IPS-18a (cell line): Measurements from ENCODE around the gene POLR3A.

Experiments
- H3K27ac ChIP-seq: one replicate; pipeline ENCODE4 v1.5.1; 2013; ENCODE audit warnings: low read length
- H3K27me3 ChIP-seq: one replicate; pipeline ENCODE4 v1.6.1; 2013; ENCODE audit warnings: mild to moderate bottlenecking, low read length; ENCODE audit not compliant: control insufficient read depth, insufficient read depth
- H3K36me3 ChIP-seq: one replicate; pipeline ENCODE4 v1.6.1; 2013; ENCODE audit warnings: low read depth, low read length; ENCODE audit not compliant: control insufficient read depth
- H3K4me1 ChIP-seq: one replicate; pipeline ENCODE4 v1.6.1; 2013; ENCODE audit warnings: low read depth, low read length; ENCODE audit not compliant: control insufficient read depth
- H3K4me3 ChIP-seq: one replicate; pipeline ENCODE4 v1.5.1; 2013; ENCODE audit warnings: low read length
- H3K9ac ChIP-seq: one replicate; pipeline ENCODE4 v1.6.1; 2013; ENCODE audit warnings: mild to moderate bottlenecking, low read length, moderate library complexity
- H3K9me3 ChIP-seq: one replicate; pipeline ENCODE4 v1.6.1; 2013; ENCODE audit warnings: low read depth, low read length; ENCODE audit not compliant: control insufficient read depth

The POLR3A gene

GRCh38 chr10:77959887-77960455, 69.3 kb downstream of the POLR3A start:
- no peaks in the 10 kb centered on the region for H3K4me1 ChIP-seq
- H3K9me3 ChIP-seq = peaks cover 4% of the 10 kb centered on the region
- H3K27ac ChIP-seq = no peak overlapping the region
- no peaks in the 10 kb centered on the region for H3K27me3 ChIP-seq
- no peak overlapping the region for H3K4me3 ChIP-seq
- H3K36me3 ChIP-seq = no peaks in the 10 kb centered on the region
- H3K9ac ChIP-seq = no peak overlapping the region

- Histone ChIP-seq H3K27me3 (no peaks in the 10 kb centered on the region), H3K9ac (no peak overlapping the region)
Measured at GRCh38 chr10:77959384-77959783, 69.9 kb downstream of the POLR3A start.

GRCh38 chr10:77955136-77955535, 74.2 kb downstream of the POLR3A start:
- no peak overlapping the region for H3K4me3 ChIP-seq
- no peaks in the 10 kb centered on the region for H3K27me3 ChIP-seq
- peaks cover 7% of the 10 kb centered on the region for H3K9me3 ChIP-seq
- H3K36me3 ChIP-seq = no peaks in the 10 kb centered on the region
- H3K27ac ChIP-seq = no peak overlapping the region
- no peak overlapping the region for H3K9ac ChIP-seq
- H3K4me1 ChIP-seq = no peaks in the 10 kb centered on the region

More at GRCh38 chr10:77959384-77959783, 69.9 kb downstream of the POLR3A start:
- no peak overlapping the region for H3K4me3 ChIP-seq
- H3K36me3 ChIP-seq = no peaks in the 10 kb centered on the region
- no peaks in the 10 kb centered on the region for H3K4me1 ChIP-seq
- no peak overlapping the region for H3K27ac ChIP-seq
- H3K9me3 ChIP-seq = peaks cover 4% of the 10 kb centered on the region

GRCh38 chr10:77949167-77949566, 80.1 kb downstream of the POLR3A start:
- H3K36me3 ChIP-seq = no peaks in the 10 kb centered on the region
- H3K4me3 ChIP-seq = peak overlapping the region; percentile 18
- H3K4me1 ChIP-seq = peaks cover 12% of the 10 kb centered on the region
- peak overlapping the region; percentile 60 for H3K27ac ChIP-seq
- H3K9me3 ChIP-seq = peaks cover 7% of the 10 kb centered on the region
- H3K9ac ChIP-seq = peak overlapping the region; percentile 36
- no peaks in the 10 kb centered on the region for H3K27me3 ChIP-seq

- no peak overlapping the region for H3K27ac ChIP-seq
- H3K4me3 ChIP-seq = no peak overlapping the region
- no peaks in the 10 kb centered on the region for H3K36me3 ChIP-seq
- H3K9ac ChIP-seq = no peak overlapping the region
- no peaks in the 10 kb centered on the region for H3K27me3 ChIP-seq
- peaks cover 17% of the 10 kb centered on the region for H3K4me1 ChIP-seq
- peaks cover 5% of the 10 kb centered on the region for H3K9me3 ChIP-seq
Measured at GRCh38 chr10:77946084-77946483, 83.2 kb downstream of the POLR3A start.

GRCh38 chr10:77944519-77944918, 84.8 kb downstream of the POLR3A start:
- no peak overlapping the region for H3K4me3 ChIP-seq
- peaks cover 19% of the 10 kb centered on the region for H3K4me1 ChIP-seq
- H3K36me3 ChIP-seq = no peaks in the 10 kb centered on the region
- no peak overlapping the region for H3K9ac ChIP-seq
- no peak overlapping the region for H3K27ac ChIP-seq
- no peaks in the 10 kb centered on the region for H3K27me3 ChIP-seq
- no peaks in the 10 kb centered on the region for H3K9me3 ChIP-seq

GRCh38 chr10:77943121-77943901, 86.0 kb downstream of the POLR3A start:
- Histone ChIP-seq H3K27me3 (no peaks in the 10 kb centered on the region), H3K9ac (no peak overlapping the region), H3K4me3 (no peak overlapping the region), H3K4me1 (peaks cover 13% of the 10 kb centered on the region), H3K36me3 (no peaks in the 10 kb centered on the region), H3K9me3 (no peaks in the 10 kb centered on the region), H3K27ac (no peak overlapping the region)

- Histone ChIP-seq H3K27me3 (no peaks in the 10 kb centered on the region), H3K36me3 (no peaks in the 10 kb centered on the region), H3K4me1 (peaks cover 13% of the 10 kb centered on the region), H3K4me3 (no peak overlapping the region), H3K9ac (no peak overlapping the region), H3K27ac (no peak overlapping the region), H3K9me3 (no peaks in the 10 kb centered on the region)
Measured at GRCh38 chr10:77941790-77942189, 87.5 kb downstream of the POLR3A start.

- no peak overlapping the region for H3K27ac ChIP-seq
- H3K4me3 ChIP-seq = no peak overlapping the region
- peaks cover 13% of the 10 kb centered on the region for H3K4me1 ChIP-seq
- no peaks in the 10 kb centered on the region for H3K9me3 ChIP-seq
- H3K27me3 ChIP-seq = no peaks in the 10 kb centered on the region
- H3K9ac ChIP-seq = no peak overlapping the region
- H3K36me3 ChIP-seq = no peaks in the 10 kb centered on the region
Measured at GRCh38 chr10:77940627-77941026, 88.7 kb downstream of the POLR3A start.

GRCh38 chr10:77940225-77940624, 89.1 kb downstream of the POLR3A start:
- peaks cover 13% of the 10 kb centered on the region for H3K4me1 ChIP-seq
- H3K9me3 ChIP-seq = no peaks in the 10 kb centered on the region
- H3K4me3 ChIP-seq = no peak overlapping the region
- no peaks in the 10 kb centered on the region for H3K36me3 ChIP-seq
- H3K9ac ChIP-seq = no peak overlapping the region
- H3K27me3 ChIP-seq = no peaks in the 10 kb centered on the region
- no peak overlapping the region for H3K27ac ChIP-seq

- H3K27ac ChIP-seq = no peak overlapping the region
- no peak overlapping the region for H3K9ac ChIP-seq
- no peak overlapping the region for H3K4me3 ChIP-seq
- peaks cover 13% of the 10 kb centered on the region for H3K4me1 ChIP-seq
- H3K27me3 ChIP-seq = no peaks in the 10 kb centered on the region
- no peaks in the 10 kb centered on the region for H3K9me3 ChIP-seq
- H3K36me3 ChIP-seq = no peaks in the 10 kb centered on the region
Measured at GRCh38 chr10:77939561-77940001, 89.7 kb downstream of the POLR3A start.
